Measurements from ENCODE around the gene ZNF675. TPM values are rescaled to one million over a fixed set of nuclear protein-coding genes. Genes with fewer than 3 reads are reported as not detected.
"Not testable (repeated sequence)": the region's sequence is repeated elsewhere in the genome, so short reads cannot be mapped to it uniquely, and the experiment has no call there.

ZNF675 gene
- 3.3 TPM for total RNA-seq
- long read RNA-seq, partial matches to known transcripts: 0 of 3 reads
- long read RNA-seq, other reads (novel, unspliced or antisense): 0 of 3 reads

GRCh38 chr19:23686621-23687423 is at the start of gene ZNF675:
Gene ZNF675 (minus strand): TSS chr19:23687212. CDS start chr19:23687033, 179 bp downstream.
- H3K4me3 ChIP-seq: peak within 1 kb of the TSS; percentile 80
- TF ChIP-seq, protein P1, sequence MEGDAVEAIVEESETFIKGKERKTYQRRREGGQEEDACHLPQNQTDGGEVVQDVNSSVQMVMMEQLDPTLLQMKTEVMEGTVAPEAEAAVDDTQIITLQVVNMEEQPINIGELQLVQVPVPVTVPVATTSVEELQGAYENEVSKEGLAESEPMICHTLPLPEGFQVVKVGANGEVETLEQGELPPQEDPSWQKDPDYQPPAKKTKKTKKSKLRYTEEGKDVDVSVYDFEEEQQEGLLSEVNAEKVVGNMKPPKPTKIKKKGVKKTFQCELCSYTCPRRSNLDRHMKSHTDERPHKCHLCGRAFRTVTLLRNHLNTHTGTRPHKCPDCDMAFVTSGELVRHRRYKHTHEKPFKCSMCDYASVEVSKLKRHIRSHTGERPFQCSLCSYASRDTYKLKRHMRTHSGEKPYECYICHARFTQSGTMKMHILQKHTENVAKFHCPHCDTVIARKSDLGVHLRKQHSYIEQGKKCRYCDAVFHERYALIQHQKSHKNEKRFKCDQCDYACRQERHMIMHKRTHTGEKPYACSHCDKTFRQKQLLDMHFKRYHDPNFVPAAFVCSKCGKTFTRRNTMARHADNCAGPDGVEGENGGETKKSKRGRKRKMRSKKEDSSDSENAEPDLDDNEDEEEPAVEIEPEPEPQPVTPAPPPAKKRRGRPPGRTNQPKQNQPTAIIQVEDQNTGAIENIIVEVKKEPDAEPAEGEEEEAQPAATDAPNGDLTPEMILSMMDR (IDR thresholded peaks at IDR 0.05; ENCODE audit: borderline replicate concordance): peak; percentile 33
- H3K36me3 ChIP-seq: no peaks in the 10 kb centered on the region
- peak; percentile 94 for DNase-seq
- intact Hi-C loops (cut with micrococcal nuclease): no loop called here
- H3K9me3 ChIP-seq (replicated peaks): no peaks in the 10 kb centered on the region
- H3K27ac ChIP-seq (replicated peaks): peak within 1 kb of the TSS; percentile 86
- H3K4me1 ChIP-seq: peaks cover 21% of the 10 kb centered on the region
- no peaks in the 10 kb centered on the region for H3K27me3 ChIP-seq (ENCODE audit: low read depth)

GRCh38 chr19:23730729-23731465 is 43.9 kb upstream of the ZNF675 start:
- intact Hi-C loops (cut with micrococcal nuclease); H3K27me3 ChIP-seq (ENCODE audit: low read depth); H3K4me1 ChIP-seq; H3K27ac ChIP-seq (replicated peaks); DNase-seq; H3K36me3 ChIP-seq; H3K4me3 ChIP-seq: not testable (repeated sequence)
- H3K9me3 ChIP-seq (replicated peaks): peaks cover 15% of the 10 kb centered on the region

GRCh38 chr19:23724161-23724560 is 37.1 kb upstream of the ZNF675 start:
- H3K4me1 ChIP-seq; intact Hi-C loops (cut with micrococcal nuclease); H3K36me3 ChIP-seq; H3K27ac ChIP-seq (replicated peaks); H3K4me3 ChIP-seq; H3K9me3 ChIP-seq (replicated peaks); DNase-seq: not testable (repeated sequence)
- peaks cover 25% of the 10 kb centered on the region for H3K27me3 ChIP-seq (ENCODE audit: low read depth)

GRCh38 chr19:23718802-23719201 is 31.8 kb upstream of the ZNF675 start:
- Histone ChIP-seq H3K27ac (replicated peaks) (no peak overlapping the region), H3K4me1 (no peaks in the 10 kb centered on the region), H3K36me3 (no peaks in the 10 kb centered on the region), H3K27me3 (ENCODE audit: low read depth) (peaks cover 25% of the 10 kb centered on the region), H3K9me3 (replicated peaks) (no peaks in the 10 kb centered on the region), H3K4me3 (no peak overlapping the region)
- TF ChIP-seq, protein P1 (IDR thresholded peaks at IDR 0.05; ENCODE audit: borderline replicate concordance): no peak
- intact Hi-C loops (cut with micrococcal nuclease): no loop called here
- DNase-seq: no peak

DNA sequence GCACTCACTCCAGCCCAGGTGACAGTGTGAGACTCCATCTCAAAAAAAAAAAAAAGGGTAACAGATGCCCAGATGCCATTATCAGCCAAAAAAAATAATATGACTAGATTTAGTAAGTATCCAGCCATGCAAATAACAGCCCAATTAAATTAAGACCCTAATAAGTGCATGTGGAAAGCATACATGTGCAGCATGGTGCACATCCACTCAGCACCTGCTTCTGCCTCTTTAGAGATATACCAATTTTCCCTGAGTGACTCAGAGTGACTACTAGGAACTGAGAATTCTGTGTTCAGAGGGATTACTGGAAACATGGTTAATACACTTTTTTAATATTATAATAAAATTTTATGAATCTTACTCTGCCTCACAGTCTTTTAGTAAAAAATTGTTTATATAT is 29.8 kb upstream of the ZNF675 start:
- intact Hi-C loops (cut with micrococcal nuclease): no loop called here
- TF ChIP-seq, protein P1 (IDR thresholded peaks at IDR 0.05; ENCODE audit: borderline replicate concordance): no peak
- H3K4me3 ChIP-seq: no peak overlapping the region

GRCh38 chr19:23709347-23709746 is 22.3 kb upstream of the ZNF675 start:
- intact Hi-C loops (cut with micrococcal nuclease): no loop called here
- Histone ChIP-seq H3K4me3 (no peak overlapping the region), H3K27me3 (ENCODE audit: low read depth) (no peaks in the 10 kb centered on the region), H3K27ac (replicated peaks) (no peak overlapping the region), H3K9me3 (replicated peaks) (no peaks in the 10 kb centered on the region), H3K4me1 (no peaks in the 10 kb centered on the region), H3K36me3 (no peaks in the 10 kb centered on the region)
- TF ChIP-seq, protein P1 (IDR thresholded peaks at IDR 0.05; ENCODE audit: borderline replicate concordance): no peak
- DNase-seq: no peak

More for the DNA sequence above, 29.8 kb upstream of the ZNF675 start:
- Histone ChIP-seq H3K36me3 (no peaks in the 10 kb centered on the region), H3K27me3 (ENCODE audit: low read depth) (peaks cover 20% of the 10 kb centered on the region), H3K27ac (replicated peaks) (no peak overlapping the region), H3K9me3 (replicated peaks) (no peaks in the 10 kb centered on the region), H3K4me1 (no peaks in the 10 kb centered on the region)
- DNase-seq: no peak

All from left ventricle myocardium inferior (tissue), 1 donor.